HepG2 (cell line): ENCODE data around the gene SIGLEC14. TPM values are rescaled to one million over a fixed set of nuclear protein-coding genes. Genes with fewer than 3 reads are reported as not detected.
A peak's percentile ranks its signal among the peaks of the same experiment; 100 is the strongest.

Experiments
- AKAP8 ChIP-seq: sonication (generic); formaldehyde crosslinking; IDR thresholded peaks from 2 replicates; pipeline ENCODE4 v1.5.1; 2020; ENCODE audit warnings: mild to moderate bottlenecking, missing genetic modification reagents
- ATM ChIP-seq: fragments of 450-650 bp; IDR thresholded peaks from 2 replicates; pipeline ENCODE4 v1.7.1; 2017; ENCODE audit warnings: mild to moderate bottlenecking, borderline replicate concordance
- CBX2 ChIP-seq, 2 experiments: fragments of 200-600 bp in 1 of 2; sonication (generic); formaldehyde crosslinking in 1 of 2; IDR thresholded peaks; 2 replicates each; pipeline versions ENCODE4 v1.7.0 to v1.8.1; 2018 to 2022; ENCODE audit warnings: low read depth in 2 of 2, low read length in 1 of 2, mild to moderate bottlenecking in 1 of 2, missing genetic modification reagents in 1 of 2
- EHMT2 ChIP-seq: fragments of 200-600 bp; sonication (generic); IDR thresholded peaks from 2 replicates; pipeline ENCODE4 v1.7.0; 2017; ENCODE audit warnings: antibody characterized with exemption, low read depth, low read length, borderline replicate concordance
- FOXA3 ChIP-seq: IDR thresholded peaks from 2 replicates; pipeline ENCODE4 v1.6.1; 2016; ENCODE audit warnings: missing genetic modification reagents, missing compliant biosample characterization
- FOXM1 ChIP-seq: sonication (generic); formaldehyde crosslinking; IDR thresholded peaks from 2 replicates; pipeline ENCODE4 v1.5.0; 2020; ENCODE audit warnings: missing genetic modification reagents
- GATAD2A ChIP-seq: IDR thresholded peaks from 2 replicates; pipeline ENCODE4 v1.6.1; 2016
- GTF2F1 ChIP-seq: fragments of 150-350 bp; IDR thresholded peaks from 2 replicates; pipeline ENCODE4 v1.6.1; 2014; ENCODE audit warnings: low read length
- GTF3A ChIP-seq: sonication (generic); formaldehyde crosslinking; conservative IDR thresholded peaks from 2 replicates; pipeline ENCODE4 v1.4.0; 2020; ENCODE audit warnings: mild to moderate bottlenecking, missing genetic modification reagents
- NR1H2 ChIP-seq: sonication (generic); formaldehyde crosslinking; IDR thresholded peaks from 2 replicates; pipeline ENCODE4 v1.8.1; 2022; ENCODE audit warnings: low read depth, missing genetic modification reagents, borderline replicate concordance
- POGZ ChIP-seq: sonication (generic); formaldehyde crosslinking; IDR thresholded peaks from 2 replicates; pipeline ENCODE4 v1.4.0; 2020; ENCODE audit warnings: mild to moderate bottlenecking, missing genetic modification reagents
- POLR2AphosphoS5 ChIP-seq: IDR thresholded peaks from 2 replicates; pipeline ENCODE4 v1.6.1; 2012; ENCODE audit warnings: low read depth, low read length
- SP5 ChIP-seq: IDR thresholded peaks from 2 replicates; pipeline ENCODE4 v1.6.1; 2016; ENCODE audit warnings: low read depth, borderline replicate concordance
- TOPORS ChIP-seq: sonication (generic); formaldehyde crosslinking; IDR thresholded peaks from 2 replicates; pipeline ENCODE4 v1.8.0; 2023; ENCODE audit warnings: mild to moderate bottlenecking, missing genetic modification reagents
- ZBTB8A ChIP-seq: sonication (generic); formaldehyde crosslinking; IDR thresholded peaks from 2 replicates; pipeline ENCODE4 v1.4.0; 2020; ENCODE audit warnings: mild to moderate bottlenecking, low read depth, missing genetic modification reagents, borderline replicate concordance
- ZNF143 ChIP-seq: sonication (generic); formaldehyde crosslinking; IDR thresholded peaks from 2 replicates; pipeline ENCODE4 v1.4.0; 2020; ENCODE audit warnings: missing genetic modification reagents
- ZNF263 ChIP-seq: sonication (generic); formaldehyde crosslinking; IDR thresholded peaks from 2 replicates; pipeline ENCODE4 v1.4.0; 2020; ENCODE audit warnings: missing genetic modification reagents
- ZNF558 ChIP-seq: sonication (generic); formaldehyde crosslinking; IDR thresholded peaks from 2 replicates; pipeline ENCODE4 v1.9.0; 2022; ENCODE audit warnings: mild to moderate bottlenecking, missing genetic modification reagents, borderline replicate concordance
- polyA plus RNA-seq, 8 experiments: library from polyadenylated mRNA; depleted of rRNA in 3 of 8; stranded (reverse) in 7 of 8; unstranded in 1 of 8; fragments of >200 nt; fragmentation: Illumina TruSeq in 4 of 8; extraction: Trizol in 4 of 8; gene quantifications; 2 replicates each; pipeline versions ENCODE4 v1.2.1 to v1.2.3, GENCODE V29; 2011 to 2016; ENCODE audit warnings: low read depth in 4 of 8, missing spikeins in 1 of 8, mixed read lengths in 1 of 8; ENCODE audit not compliant: insufficient read depth in 1 of 8
- total RNA-seq, 5 experiments: library from RNA; depleted of rRNA; stranded (reverse); fragments of >200 nt; fragmentation: Illumina TruSeq; extraction: Trizol; gene quantifications; 2 replicates each; pipeline ENCODE4 v1.2.3, GENCODE V29; 2016; ENCODE audit warnings: low read depth in 1 of 5
- TF ChIP-seq, protein P1 (sequence below): fragments of 450-650 bp; IDR thresholded peaks from 2 replicates; pipeline ENCODE4 v1.6.1; 2017; ENCODE audit warnings: mild to moderate bottlenecking
- TF ChIP-seq, protein P2 (sequence below): sonication (generic); formaldehyde crosslinking; IDR thresholded peaks from 2 replicates; pipeline ENCODE4 v1.5.0; 2020; ENCODE audit warnings: mild to moderate bottlenecking, missing genetic modification reagents, borderline replicate concordance
- TF ChIP-seq, protein P3 (sequence below): sonication (generic); formaldehyde crosslinking; IDR thresholded peaks from 2 replicates; pipeline ENCODE4; 2020; ENCODE audit warnings: missing genetic modification reagents, mild to moderate bottlenecking, borderline replicate concordance

SIGLEC14 gene
- total and polyA plus RNA-seq, 2 of the 13 experiments (the other 11 are each of a cell fraction or from before 2014, with no cell fraction given), result 0.05 to 0.09 TPM

DNA sequence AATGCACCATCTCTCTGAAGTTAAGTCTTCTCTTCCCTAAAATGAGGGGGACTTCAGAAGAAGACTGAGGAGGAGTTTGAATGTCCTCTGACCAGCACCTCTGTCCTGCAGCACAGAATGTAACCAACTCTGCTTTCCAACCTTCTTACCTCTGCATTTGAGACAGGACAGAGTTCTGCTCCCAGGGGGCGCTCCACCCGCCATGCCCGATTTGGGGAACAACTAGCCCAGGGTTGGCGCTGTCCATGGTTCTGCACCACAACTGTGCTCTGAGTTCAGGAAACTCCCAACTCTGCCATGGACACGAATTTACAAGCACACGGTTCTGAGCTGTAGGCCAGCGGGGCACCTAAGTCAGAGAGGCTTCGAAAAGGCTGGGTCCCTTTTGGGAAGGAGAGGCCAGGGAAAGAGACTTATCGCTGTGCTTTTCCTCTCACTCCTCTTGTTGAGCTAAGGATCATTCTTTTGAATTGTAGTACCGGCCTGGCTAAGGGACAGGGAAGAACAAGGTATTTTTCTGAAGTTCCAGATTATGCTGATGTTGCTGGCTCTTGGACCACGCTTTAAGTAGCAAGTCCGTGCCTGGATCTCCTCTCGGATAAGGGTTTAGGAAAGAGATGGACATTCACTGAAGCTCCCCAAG, 38.6 kb downstream of the SIGLEC14 start (continued):
- TF ChIP-seq CBX2 (IDR thresholded peaks at IDR 0.05; ENCODE audit: low read depth, low read length) (no peak), CBX2 (CRISPR knock-in tag; IDR thresholded peaks at IDR 0.05; ENCODE audit: low read depth) (no peak), POLR2AphosphoS5 (no peak), ZNF558 (peak; percentile 86; the same call in 1 of the 2 replicates), FOXA3 (CRISPR knock-in tag) (peak; percentile 62), EHMT2 (peak; percentile 99), GTF2F1 (no peak), AKAP8 (CRISPR knock-in tag) (no peak), ZNF263 (CRISPR knock-in tag) (peak; percentile 59), TOPORS (CRISPR knock-in tag) (peak; percentile 51; the same call in 1 of the 2 replicates), FOXM1 (CRISPR knock-in tag) (peak; percentile 68; the same call in 1 of the 2 replicates), ZNF143 (no peak), GATAD2A (peak; percentile 49; the same call in 1 of the 2 replicates), ATM (no peak), ZBTB8A (CRISPR knock-in tag) (0 out of 2 replicates have a peak, but pooled peaks have one; percentile 54), NR1H2 (CRISPR knock-in tag) (no peak), SP5 (CRISPR knock-in tag) (peak; percentile 46; the same call in 1 of the 2 replicates), GTF3A (CRISPR knock-in tag) (no peak), POGZ (no peak)
- TF ChIP-seq, protein P1, sequence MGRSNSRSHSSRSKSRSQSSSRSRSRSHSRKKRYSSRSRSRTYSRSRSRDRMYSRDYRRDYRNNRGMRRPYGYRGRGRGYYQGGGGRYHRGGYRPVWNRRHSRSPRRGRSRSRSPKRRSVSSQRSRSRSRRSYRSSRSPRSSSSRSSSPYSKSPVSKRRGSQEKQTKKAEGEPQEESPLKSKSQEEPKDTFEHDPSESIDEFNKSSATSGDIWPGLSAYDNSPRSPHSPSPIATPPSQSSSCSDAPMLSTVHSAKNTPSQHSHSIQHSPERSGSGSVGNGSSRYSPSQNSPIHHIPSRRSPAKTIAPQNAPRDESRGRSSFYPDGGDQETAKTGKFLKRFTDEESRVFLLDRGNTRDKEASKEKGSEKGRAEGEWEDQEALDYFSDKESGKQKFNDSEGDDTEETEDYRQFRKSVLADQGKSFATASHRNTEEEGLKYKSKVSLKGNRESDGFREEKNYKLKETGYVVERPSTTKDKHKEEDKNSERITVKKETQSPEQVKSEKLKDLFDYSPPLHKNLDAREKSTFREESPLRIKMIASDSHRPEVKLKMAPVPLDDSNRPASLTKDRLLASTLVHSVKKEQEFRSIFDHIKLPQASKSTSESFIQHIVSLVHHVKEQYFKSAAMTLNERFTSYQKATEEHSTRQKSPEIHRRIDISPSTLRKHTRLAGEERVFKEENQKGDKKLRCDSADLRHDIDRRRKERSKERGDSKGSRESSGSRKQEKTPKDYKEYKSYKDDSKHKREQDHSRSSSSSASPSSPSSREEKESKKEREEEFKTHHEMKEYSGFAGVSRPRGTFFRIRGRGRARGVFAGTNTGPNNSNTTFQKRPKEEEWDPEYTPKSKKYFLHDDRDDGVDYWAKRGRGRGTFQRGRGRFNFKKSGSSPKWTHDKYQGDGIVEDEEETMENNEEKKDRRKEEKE, result no peak
- TF ChIP-seq, protein P2, sequence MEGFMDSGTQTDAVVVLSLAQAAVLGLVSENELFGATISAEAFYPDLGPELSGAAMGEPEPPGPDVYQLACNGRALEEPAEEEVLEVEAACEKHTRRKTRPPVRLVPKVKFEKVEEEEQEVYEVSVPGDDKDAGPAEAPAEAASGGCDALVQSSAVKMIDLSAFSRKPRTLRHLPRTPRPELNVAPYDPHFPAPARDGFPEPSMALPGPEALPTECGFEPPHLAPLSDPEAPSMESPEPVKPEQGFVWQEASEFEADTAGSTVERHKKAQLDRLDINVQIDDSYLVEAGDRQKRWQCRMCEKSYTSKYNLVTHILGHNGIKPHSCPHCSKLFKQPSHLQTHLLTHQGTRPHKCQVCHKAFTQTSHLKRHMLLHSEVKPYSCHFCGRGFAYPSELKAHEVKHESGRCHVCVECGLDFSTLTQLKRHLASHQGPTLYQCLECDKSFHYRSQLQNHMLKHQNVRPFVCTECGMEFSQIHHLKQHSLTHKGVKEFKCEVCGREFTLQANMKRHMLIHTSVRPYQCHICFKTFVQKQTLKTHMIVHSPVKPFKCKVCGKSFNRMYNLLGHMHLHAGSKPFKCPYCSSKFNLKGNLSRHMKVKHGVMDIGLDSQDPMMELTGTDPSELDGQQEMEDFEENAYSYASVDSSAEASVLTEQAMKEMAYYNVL (CRISPR knock-in tag), result peak; percentile 66; the same call in 1 of the 2 replicates
- TF ChIP-seq, protein P3, sequence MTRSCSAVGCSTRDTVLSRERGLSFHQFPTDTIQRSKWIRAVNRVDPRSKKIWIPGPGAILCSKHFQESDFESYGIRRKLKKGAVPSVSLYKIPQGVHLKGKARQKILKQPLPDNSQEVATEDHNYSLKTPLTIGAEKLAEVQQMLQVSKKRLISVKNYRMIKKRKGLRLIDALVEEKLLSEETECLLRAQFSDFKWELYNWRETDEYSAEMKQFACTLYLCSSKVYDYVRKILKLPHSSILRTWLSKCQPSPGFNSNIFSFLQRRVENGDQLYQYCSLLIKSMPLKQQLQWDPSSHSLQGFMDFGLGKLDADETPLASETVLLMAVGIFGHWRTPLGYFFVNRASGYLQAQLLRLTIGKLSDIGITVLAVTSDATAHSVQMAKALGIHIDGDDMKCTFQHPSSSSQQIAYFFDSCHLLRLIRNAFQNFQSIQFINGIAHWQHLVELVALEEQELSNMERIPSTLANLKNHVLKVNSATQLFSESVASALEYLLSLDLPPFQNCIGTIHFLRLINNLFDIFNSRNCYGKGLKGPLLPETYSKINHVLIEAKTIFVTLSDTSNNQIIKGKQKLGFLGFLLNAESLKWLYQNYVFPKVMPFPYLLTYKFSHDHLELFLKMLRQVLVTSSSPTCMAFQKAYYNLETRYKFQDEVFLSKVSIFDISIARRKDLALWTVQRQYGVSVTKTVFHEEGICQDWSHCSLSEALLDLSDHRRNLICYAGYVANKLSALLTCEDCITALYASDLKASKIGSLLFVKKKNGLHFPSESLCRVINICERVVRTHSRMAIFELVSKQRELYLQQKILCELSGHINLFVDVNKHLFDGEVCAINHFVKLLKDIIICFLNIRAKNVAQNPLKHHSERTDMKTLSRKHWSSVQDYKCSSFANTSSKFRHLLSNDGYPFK, result no peak
